AG04450 (cell line): Measurements from ENCODE around the gene IL20. TPM values are rescaled to one million over a fixed set of nuclear protein-coding genes. Genes with fewer than 3 reads are reported as not detected.

Experiments used
- CTCF ChIA-PET: fragments of 300-600, 350-600 bp; formaldehyde crosslinking; extraction: SDS; loops from one replicate; lab custom pipeline; 2022; ENCODE audit warnings: antibody characterized with exemption, inconsistent platforms; lab: Charles Lee
- POLR2A ChIA-PET: fragments of 350-600 bp; formaldehyde crosslinking; extraction: SDS; loops from one replicate; lab custom pipeline; 2021; ENCODE audit warnings: antibody characterized with exemption, inconsistent platforms; lab: Yijun Ruan, JAX
- DNase-seq: peaks from one replicate; pipeline ENCODE4 v3.0.0-alpha.2; 2011; ENCODE audit warnings: low read depth, low spot score
- H3K27ac ChIP-seq: one replicate; pipeline ENCODE4 v1.5.1; 2012; ENCODE audit warnings: low read depth, low read length, control low read depth
- H3K27me3 ChIP-seq: one replicate; pipeline ENCODE4 v1.6.0; 2012; ENCODE audit warnings: low read length; ENCODE audit not compliant: control insufficient read depth, insufficient read depth
- H3K4me3 ChIP-seq: 2 replicates; pipeline ENCODE4 v1.5.1; 2011; ENCODE audit warnings: mild to moderate bottlenecking, low read depth, low read length, control low read depth
- H3K9me3 ChIP-seq: 2 replicates; pipeline ENCODE4 v1.5.1; 2012; ENCODE audit warnings: low read length; ENCODE audit not compliant: control insufficient read depth, insufficient read depth
- CTCF ChIP-seq: IDR thresholded peaks from 2 replicates; pipeline ENCODE4 v1.5.1; 2011; ENCODE audit warnings: low read depth, low read length, control low read depth, inconsistent platforms
- polyA plus RNA-seq: library from polyadenylated mRNA; depleted of rRNA; stranded (reverse); fragments of >200 nt; gene quantifications from 2 replicates; pipeline ENCODE4 v1.2.3, GENCODE V29; 2011

IL20 gene
- polyA plus RNA-seq, 1 experiment = not detected

DNA sequence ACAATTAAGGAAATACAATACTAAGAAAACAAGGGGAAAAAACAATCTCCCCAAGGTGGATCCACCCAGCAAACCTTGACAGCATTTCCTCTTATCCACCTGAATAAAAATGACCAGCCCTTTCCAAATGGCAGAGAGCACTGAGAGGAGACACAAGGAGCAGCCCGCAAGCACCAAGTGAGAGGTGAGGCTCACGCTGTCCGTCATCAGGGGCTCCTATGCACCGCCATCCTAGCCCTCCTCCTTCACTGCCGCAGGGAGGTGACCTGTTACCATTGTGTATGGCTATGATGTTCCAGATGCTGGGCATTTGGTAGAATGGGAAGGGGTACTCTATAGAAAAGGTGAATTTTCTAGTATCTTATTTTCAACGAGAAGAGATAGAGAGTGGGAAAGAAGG is 31.2 kb upstream of the IL20 start:
- ChIA-PET CTCF (interaction anchor here (0.6 to 4.6 kb wide), 4 partner anchors 10 to 119 kb away, joined by 4 to 17 read pairs (median 6); partner anchors contain the start of gene IL20), POLR2A (no interaction called here)
- H3K27me3 ChIP-seq = no peaks in the 10 kb centered on the region
- no peak for DNase-seq
- H3K4me3 ChIP-seq = no peak overlapping the region
- H3K9me3 ChIP-seq = no peaks in the 10 kb centered on the region
- TF ChIP-seq CTCF = no peak
- no peak overlapping the region for H3K27ac ChIP-seq

DNA sequence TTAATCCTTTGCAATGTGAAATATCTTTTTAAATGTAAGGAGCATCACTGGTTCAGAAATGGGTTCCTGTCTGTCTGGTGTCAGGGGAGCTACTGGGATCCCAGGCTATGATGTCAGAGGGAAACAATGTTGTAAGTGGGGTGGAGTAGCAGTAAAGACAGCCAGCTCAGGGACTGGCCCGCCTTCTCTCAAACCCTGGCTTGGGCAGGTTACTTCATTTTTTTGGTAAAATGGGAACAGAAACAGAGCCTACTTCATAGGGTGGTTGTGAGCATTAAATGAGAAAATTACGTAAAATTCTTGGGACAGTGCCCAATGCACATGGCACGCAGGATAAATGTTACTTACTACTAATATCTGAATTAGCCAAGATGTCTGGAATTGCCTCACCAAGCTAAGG is 30.7 kb upstream of the IL20 start:
- ChIA-PET CTCF (interaction anchor here (0.6 to 4.6 kb wide), 5 partner anchors 10 to 171 kb away, joined by 3 to 17 read pairs (median 5); partner anchors contain the start of gene IL20), POLR2A (interaction anchor here (0.6 kb wide), 1 partner anchor 81 kb away, joined by 3 read pairs; no protein-coding TSS in a partner anchor)
- TF ChIP-seq CTCF = no peak
- Histone ChIP-seq H3K9me3 (no peaks in the 10 kb centered on the region), H3K4me3 (no peak overlapping the region), H3K27ac (no peak overlapping the region), H3K27me3 (no peaks in the 10 kb centered on the region)
- no peak for DNase-seq

DNA sequence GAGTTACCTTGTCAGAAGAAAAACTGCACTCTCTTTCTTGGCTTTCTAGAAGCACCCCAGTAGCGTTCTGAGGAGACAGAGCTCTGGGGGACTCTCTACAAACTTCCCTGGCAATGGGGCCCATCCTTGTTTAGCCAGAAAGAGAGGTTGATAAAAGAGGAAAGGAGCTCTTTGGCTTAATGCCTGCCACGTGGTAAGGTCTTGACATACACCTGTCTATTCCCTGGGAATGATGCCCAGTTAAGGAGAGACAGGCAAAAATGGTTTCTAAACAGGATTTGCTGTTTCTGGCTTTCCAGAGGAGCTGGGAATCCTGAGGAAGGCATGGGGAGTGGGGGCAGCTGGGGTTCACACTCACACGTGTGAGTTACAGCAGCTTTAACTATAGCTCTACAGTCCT is 30.2 kb upstream of the IL20 start:
- Histone ChIP-seq H3K9me3 (no peaks in the 10 kb centered on the region), H3K27me3 (no peaks in the 10 kb centered on the region), H3K27ac (no peak overlapping the region), H3K4me3 (no peak overlapping the region)
- no peak for TF ChIP-seq CTCF
- ChIA-PET POLR2A (interaction anchor here (0.6 kb wide), 1 partner anchor 82 kb away, joined by 3 read pairs; no protein-coding TSS in a partner anchor), CTCF (interaction anchor here (0.6 to 4.6 kb wide), 6 partner anchors 11 to 171 kb away, joined by 3 to 17 read pairs (median 5); partner anchors contain the start of gene IL20)
- DNase-seq = no peak

- H3K27me3 ChIP-seq = no peaks in the 10 kb centered on the region
- DNase-seq = no peak
- H3K9me3 ChIP-seq = no peaks in the 10 kb centered on the region
- no peak overlapping the region for H3K27ac ChIP-seq
- no peak overlapping the region for H3K4me3 ChIP-seq
- TF ChIP-seq CTCF = no peak
- POLR2A ChIA-PET = no interaction called here
- CTCF ChIA-PET = interaction anchor here (0.6 to 4.6 kb wide), 5 partner anchors 12 to 172 kb away, joined by 3 to 17 read pairs (median 5); no protein-coding TSS in a partner anchor
Observed at GRCh38 chr1:206836111-206836510, 29.3 kb upstream of the IL20 start.

GRCh38 chr1:206839006-206839560 is 26.3 kb upstream of the IL20 start:
- ChIA-PET POLR2A (interaction anchor here (0.6 kb wide), 1 partner anchor 11 kb away, joined by 4 read pairs; no protein-coding TSS in a partner anchor), CTCF (interaction anchor here (2.3 kb wide), 1 partner anchor 113 kb away, joined by 7 read pairs; no protein-coding TSS in a partner anchor)
- H3K27ac ChIP-seq = peak overlapping the region; percentile 77
- no peak for TF ChIP-seq CTCF
- H3K9me3 ChIP-seq = no peaks in the 10 kb centered on the region
- no peak for DNase-seq
- H3K27me3 ChIP-seq = no peaks in the 10 kb centered on the region
- H3K4me3 ChIP-seq = no peak overlapping the region
